ENCODE results near the gene ZNF784. TPM values are rescaled to one million over a fixed set of nuclear protein-coding genes. Genes with fewer than 3 reads are reported as not detected.

ZNF784 gene
- total RNA-seq, 2 donors from 2014 or later, result 7.2 to 10.7 TPM

GRCh38 chr19:55621673-55622231 is 2.6 kb downstream of the ZNF784 start:
- no peak overlapping the region for H3K9ac ChIP-seq (ENCODE audit: extremely low read depth, low read length, poor library complexity, severe bottlenecking)
- no peak overlapping the region for H3K4me3 ChIP-seq (ENCODE audit: low read length)
- Mint-ChIP-seq H3K27me3 (ENCODE audit: insufficient read depth) (no peaks in the 10 kb centered on the region), H3K4me3 (no peak overlapping the region), H3K4me1 (peaks cover 2% of the 10 kb centered on the region), H3K9me3 (no peaks in the 10 kb centered on the region), H3K36me3 (ENCODE audit: low read depth) (peaks cover 21% of the 10 kb centered on the region), H3K27ac (no peak overlapping the region)
- no peak for TF ChIP-seq CTCF (conservative IDR thresholded peaks at IDR 0.05)
- no peaks in the 10 kb centered on the region for H3K27me3 ChIP-seq (ENCODE audit: control insufficient read depth, insufficient read depth, low read length, poor library complexity, severe bottlenecking)
- peaks cover 20% of the 10 kb centered on the region for H3K36me3 ChIP-seq (ENCODE audit: control insufficient read depth, insufficient read depth, low read length)
- H3K9me3 ChIP-seq (ENCODE audit: control insufficient read depth, low read length), result no peaks in the 10 kb centered on the region
- no peak overlapping the region for H3K27ac ChIP-seq (ENCODE audit: low read depth, low read length)
- H3K4me1 ChIP-seq (ENCODE audit: control insufficient read depth, insufficient read depth, low read length), result no peaks in the 10 kb centered on the region
- no peak for DNase-seq
- 96 to 97% methylated on average over 29 to 54 of the region's 55 CpGs for WGBS, 2 experiments (ENCODE audit: insufficient coverage in 1 of 2, insufficient read length in 1 of 2)

- Mint-ChIP-seq H3K27me3 (ENCODE audit: insufficient read depth) (no peaks in the 10 kb centered on the region), H3K36me3 (ENCODE audit: low read depth) (peaks cover 24% of the 10 kb centered on the region), H3K27ac (no peak overlapping the region), H3K9me3 (no peaks in the 10 kb centered on the region), H3K4me1 (peaks cover 2% of the 10 kb centered on the region), H3K4me3 (no peak overlapping the region)
- no peaks in the 10 kb centered on the region for H3K9me3 ChIP-seq (ENCODE audit: control insufficient read depth, low read length)
- H3K27me3 ChIP-seq (ENCODE audit: control insufficient read depth, insufficient read depth, low read length, poor library complexity, severe bottlenecking), result no peaks in the 10 kb centered on the region
- WGBS, 2 experiments (ENCODE audit: insufficient coverage in 1 of 2, insufficient read length in 1 of 2), result 96 to 98% methylated on average over 8 to 9 of the region's 9 CpGs
- DNase-seq, result no peak
- H3K36me3 ChIP-seq (ENCODE audit: control insufficient read depth, insufficient read depth, low read length), result peaks cover 20% of the 10 kb centered on the region
- no peak overlapping the region for H3K9ac ChIP-seq (ENCODE audit: extremely low read depth, low read length, poor library complexity, severe bottlenecking)
- H3K27ac ChIP-seq (ENCODE audit: low read depth, low read length), result no peak overlapping the region
- H3K4me1 ChIP-seq (ENCODE audit: control insufficient read depth, insufficient read depth, low read length), result no peaks in the 10 kb centered on the region
- TF ChIP-seq CTCF (conservative IDR thresholded peaks at IDR 0.05), result no peak
- no peak overlapping the region for H3K4me3 ChIP-seq (ENCODE audit: low read length)
Observed at GRCh38 chr19:55621205-55621672, 3.1 kb downstream of the ZNF784 start.

GRCh38 chr19:55620410-55621204 is 3.8 kb downstream of the ZNF784 start:
- Mint-ChIP-seq H3K4me1 (peaks cover 2% of the 10 kb centered on the region), H3K27ac (no peak overlapping the region), H3K9me3 (no peaks in the 10 kb centered on the region), H3K4me3 (no peak overlapping the region), H3K27me3 (ENCODE audit: insufficient read depth) (no peaks in the 10 kb centered on the region), H3K36me3 (ENCODE audit: low read depth) (peaks cover 24% of the 10 kb centered on the region)
- no peak overlapping the region for H3K9ac ChIP-seq (ENCODE audit: extremely low read depth, low read length, poor library complexity, severe bottlenecking)
- WGBS, 2 experiments (ENCODE audit: insufficient coverage in 1 of 2, insufficient read length in 1 of 2), result 95 to 100% methylated on average over 2 to 12 of the region's 12 CpGs
- no peaks in the 10 kb centered on the region for H3K4me1 ChIP-seq (ENCODE audit: control insufficient read depth, insufficient read depth, low read length)
- no peak for TF ChIP-seq CTCF (conservative IDR thresholded peaks at IDR 0.05)
- peaks cover 20% of the 10 kb centered on the region for H3K36me3 ChIP-seq (ENCODE audit: control insufficient read depth, insufficient read depth, low read length)
- no peak overlapping the region for H3K4me3 ChIP-seq (ENCODE audit: low read length)
- H3K9me3 ChIP-seq (ENCODE audit: control insufficient read depth, low read length), result no peaks in the 10 kb centered on the region
- H3K27me3 ChIP-seq (ENCODE audit: control insufficient read depth, insufficient read depth, low read length, poor library complexity, severe bottlenecking), result no peaks in the 10 kb centered on the region
- no peak for DNase-seq
- no peak overlapping the region for H3K27ac ChIP-seq (ENCODE audit: low read depth, low read length)

Measured in endodermal cell (in vitro differentiated cells).